Measurements from ENCODE around the gene USP48. TPM values are rescaled to one million over a fixed set of nuclear protein-coding genes. Genes with fewer than 3 reads are reported as not detected.

USP48 gene
- total and polyA plus RNA-seq, 2 of the 13 experiments (the other 11 are each of a cell fraction or from before 2014, with no cell fraction given): 30.4 to 30.7 TPM

- TF ChIP-seq SIN3A (IDR thresholded peaks at IDR 0.05; ENCODE audit: borderline replicate concordance, low read depth, low read length) (no peak), POLR2AphosphoS5 (IDR thresholded peaks at IDR 0.05; ENCODE audit: low read depth, low read length) (no peak), ZHX2 (IDR thresholded peaks at IDR 0.05; ENCODE audit: low read depth) (no peak), ZHX2 (CRISPR knock-in tag; IDR thresholded peaks at IDR 0.05; ENCODE audit: borderline replicate concordance) (no peak), ZFP91 (CRISPR knock-in tag; IDR thresholded peaks at IDR 0.05; ENCODE audit: borderline replicate concordance) (no peak), RELA (CRISPR knock-in tag; IDR thresholded peaks at IDR 0.05) (no peak), CCDC6 (CRISPR knock-in tag; IDR thresholded peaks at IDR 0.05) (no peak), RBAK (CRISPR knock-in tag; IDR thresholded peaks at IDR 0.05) (no peak), NRL (CRISPR knock-in tag; IDR thresholded peaks at IDR 0.05; ENCODE audit: borderline replicate concordance) (no peak), SP4 (CRISPR knock-in tag; IDR thresholded peaks at IDR 0.05) (no peak), ZFYVE20 (CRISPR knock-in tag; IDR thresholded peaks at IDR 0.05; ENCODE audit: borderline replicate concordance, low read depth) (no peak)
These were observed 144.2 kb downstream of the USP48 start (continued) for GRCh38 chr1:21638531-21639341.
